Loucy (cell line): ENCODE results near the gene HABP4.

Experiments
- CTCF ChIP-seq: fragments of 200-600 bp; sonication (generic); conservative IDR thresholded peaks from 2 replicates; pipeline ENCODE4 v1.5.1; 2014; ENCODE audit warnings: mild to moderate bottlenecking, antibody characterized with exemption, low read length
- EZH2phosphoT487 ChIP-seq: fragments of 200-600 bp; IDR thresholded peaks from 2 replicates; pipeline ENCODE4 v1.6.1; 2018; ENCODE audit warnings: antibody characterized with exemption, mild to moderate bottlenecking, moderate library complexity, borderline replicate concordance

- no peak for TF ChIP-seq CTCF
- no peak for TF ChIP-seq EZH2phosphoT487
Observed at GRCh38 chr9:96532173-96532572, 82.2 kb downstream of the HABP4 start.
